CMK (cell line): Measurements from ENCODE around the gene SFSWAP.
"Not testable (repeated sequence)": the region's sequence is repeated elsewhere in the genome, so short reads cannot be mapped to it uniquely, and the experiment has no call there.

Experiments used
- DNase-seq: peaks from one replicate; pipeline ENCODE4 v3.0.0-alpha.2; 2010; ENCODE audit warnings: low read depth

The SFSWAP gene

DNA sequence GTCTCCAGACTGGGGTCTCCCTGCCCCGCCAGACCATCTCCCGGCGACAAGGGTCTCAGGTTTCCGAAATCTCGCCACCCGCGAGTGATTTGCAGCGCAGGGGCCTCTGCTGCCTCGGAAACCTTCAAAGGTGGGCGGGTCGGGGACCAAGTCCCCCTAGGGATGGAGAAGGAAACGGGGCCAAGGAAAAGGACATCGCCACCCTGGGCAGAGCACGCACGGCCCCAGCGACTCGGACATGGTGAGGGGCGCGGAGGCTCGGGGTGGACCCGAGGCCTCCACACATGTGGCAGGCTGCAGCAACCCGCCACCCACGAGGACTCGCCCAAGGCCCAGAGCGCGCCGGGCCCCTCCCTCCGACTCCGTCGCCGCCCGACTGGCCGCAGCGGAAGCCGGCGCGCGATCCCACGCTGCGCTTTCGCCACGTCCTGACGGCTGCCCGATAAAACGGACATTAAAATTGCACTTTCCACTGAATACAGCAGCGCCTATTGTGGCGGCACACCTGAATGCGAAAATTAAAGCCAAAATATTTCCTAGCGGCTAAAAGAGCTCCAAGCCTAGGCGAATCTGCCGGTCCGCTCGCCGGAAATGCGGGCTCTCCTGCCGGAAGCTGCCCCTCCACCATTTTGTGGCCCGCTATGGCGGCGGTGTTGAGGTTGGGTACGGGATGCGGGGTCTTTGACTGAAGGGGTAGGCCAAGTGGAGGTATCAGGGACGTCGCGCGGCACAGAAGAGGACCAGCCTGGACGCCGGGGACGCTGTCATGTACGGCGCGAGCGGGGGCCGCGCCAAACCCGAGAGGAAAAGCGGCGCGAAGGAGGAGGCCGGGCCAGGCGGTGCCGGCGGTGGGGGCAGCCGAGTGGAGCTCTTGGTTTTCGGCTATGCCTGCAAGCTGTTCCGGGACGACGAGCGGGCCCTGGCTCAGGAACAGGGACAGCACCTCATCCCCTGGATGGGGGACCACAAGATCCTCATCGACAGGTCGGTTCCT, at the start of gene SFSWAP:
TSS of gene SFSWAP (plus strand) at position 627 of the 994 bp plus-strand sequence. CDS start at position 767, 140 bp downstream.
- DNase-seq = peak; percentile 46

DNA sequence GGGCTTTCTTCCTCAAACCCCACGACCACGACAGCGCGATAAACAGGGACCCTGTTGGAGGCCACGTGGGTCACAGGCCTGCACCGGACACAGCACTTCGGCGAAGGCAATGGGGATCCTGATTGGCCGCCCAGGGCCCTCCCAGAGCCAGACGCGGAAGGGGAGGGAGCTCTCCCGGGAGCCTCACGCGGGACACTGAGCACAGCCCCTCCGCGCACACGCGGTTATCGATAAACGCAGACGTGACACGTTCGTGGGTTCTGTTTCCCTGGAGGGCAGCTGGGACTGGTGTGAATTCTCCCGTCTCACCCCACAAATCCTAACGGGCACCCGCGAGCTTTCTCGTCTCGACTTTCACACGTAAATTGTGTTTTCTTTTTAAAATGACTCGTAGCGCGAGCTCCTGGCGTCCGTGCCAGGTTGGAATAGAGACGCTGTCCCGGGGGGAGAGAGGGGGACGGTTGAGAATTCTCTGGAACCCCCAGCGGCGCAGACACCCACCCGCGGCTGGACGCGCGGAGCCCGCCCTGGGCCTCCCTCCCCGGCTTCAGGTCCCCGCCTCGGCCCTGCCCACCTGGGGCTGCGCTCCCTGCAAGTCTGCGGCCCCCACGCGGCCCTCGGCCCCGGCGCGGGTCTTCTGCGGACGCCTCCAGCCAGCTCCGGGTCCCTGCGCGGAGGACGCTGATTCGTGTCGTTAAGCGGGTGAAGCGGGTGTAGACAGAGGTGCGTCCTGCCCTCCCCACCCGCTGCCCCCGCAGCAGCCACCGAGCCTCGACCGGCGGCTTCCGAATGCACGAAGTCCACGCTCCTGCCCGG, 49.5 kb upstream of the SFSWAP start:
- not testable (repeated sequence) for DNase-seq

DNA sequence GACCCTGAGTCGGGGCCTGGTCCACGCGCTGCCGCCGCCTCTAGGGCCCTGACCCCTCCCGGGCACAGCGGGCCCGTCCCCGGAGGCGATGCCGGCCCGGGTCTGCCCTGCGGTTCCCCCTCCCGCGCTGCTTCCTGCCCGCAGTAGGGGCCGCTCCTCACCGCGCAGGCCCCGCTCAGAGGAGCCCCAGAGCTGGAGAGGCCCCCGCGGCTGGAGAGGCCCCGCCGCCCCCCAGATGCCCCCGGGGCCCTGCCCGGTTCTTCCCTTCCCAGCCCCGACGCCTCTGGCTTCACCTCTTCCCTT, 49.0 kb upstream of the SFSWAP start:
- DNase-seq = not testable (repeated sequence)

DNA sequence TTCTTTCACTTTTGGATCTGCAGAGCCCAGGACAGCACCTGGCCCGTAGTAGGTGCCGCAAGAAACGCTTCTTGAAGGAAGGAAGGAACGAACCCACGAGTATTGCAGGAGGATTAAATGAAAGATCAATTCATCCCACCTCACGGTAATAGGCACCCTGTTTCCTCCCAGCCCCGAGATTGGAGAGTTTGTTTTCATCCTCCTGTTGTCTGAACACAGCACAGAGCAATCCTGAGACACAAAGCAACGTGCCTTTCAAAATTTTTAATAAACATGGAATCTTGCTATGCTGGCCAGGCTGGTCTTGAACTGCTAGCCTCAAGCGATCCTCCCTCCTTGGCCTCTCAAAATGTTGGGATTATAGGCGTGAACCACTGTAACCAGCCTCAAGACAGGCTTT, 48.5 kb upstream of the SFSWAP start:
- not testable (repeated sequence) for DNase-seq

DNA sequence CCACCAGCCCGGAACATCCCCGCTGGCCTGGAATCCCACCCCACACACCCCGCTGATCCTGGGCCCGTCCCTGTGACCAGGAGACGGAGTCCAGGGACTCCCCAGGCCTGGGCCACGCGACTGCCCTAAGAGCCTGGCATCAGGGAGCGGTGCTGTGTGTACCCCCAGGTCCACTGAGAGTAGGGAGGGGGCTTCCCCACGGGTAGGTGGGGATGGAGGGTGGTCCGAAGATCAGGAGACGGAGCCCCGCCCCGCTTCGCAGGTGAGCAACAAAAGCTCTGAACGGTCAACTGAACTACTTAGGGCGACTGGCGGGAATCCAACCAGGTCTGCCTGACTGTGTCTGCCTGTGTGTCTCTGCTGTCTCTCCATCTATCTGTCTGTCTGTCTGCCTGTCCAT, 45.2 kb upstream of the SFSWAP start:
- DNase-seq = not testable (repeated sequence)

DNA sequence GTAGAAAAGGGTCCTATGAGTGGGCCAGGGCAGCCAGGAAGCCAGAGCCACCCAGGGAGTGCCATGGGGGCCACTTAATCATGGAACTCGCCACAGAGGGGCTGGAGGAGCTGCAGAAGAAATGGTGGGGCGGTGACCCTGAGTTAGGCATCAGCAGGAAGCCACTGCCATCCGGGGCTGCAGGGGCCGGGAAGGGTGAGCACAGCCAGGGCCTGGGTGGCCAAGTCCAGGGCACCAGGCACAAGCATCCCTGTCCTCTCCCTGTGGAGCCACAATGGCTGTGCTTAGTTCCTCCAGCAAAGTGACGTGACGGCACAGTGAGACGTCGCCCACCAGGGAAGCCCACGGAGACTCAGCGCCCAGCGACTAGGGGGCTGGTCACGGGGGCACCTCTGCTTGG, 44.4 kb upstream of the SFSWAP start:
- not testable (repeated sequence) for DNase-seq

DNA sequence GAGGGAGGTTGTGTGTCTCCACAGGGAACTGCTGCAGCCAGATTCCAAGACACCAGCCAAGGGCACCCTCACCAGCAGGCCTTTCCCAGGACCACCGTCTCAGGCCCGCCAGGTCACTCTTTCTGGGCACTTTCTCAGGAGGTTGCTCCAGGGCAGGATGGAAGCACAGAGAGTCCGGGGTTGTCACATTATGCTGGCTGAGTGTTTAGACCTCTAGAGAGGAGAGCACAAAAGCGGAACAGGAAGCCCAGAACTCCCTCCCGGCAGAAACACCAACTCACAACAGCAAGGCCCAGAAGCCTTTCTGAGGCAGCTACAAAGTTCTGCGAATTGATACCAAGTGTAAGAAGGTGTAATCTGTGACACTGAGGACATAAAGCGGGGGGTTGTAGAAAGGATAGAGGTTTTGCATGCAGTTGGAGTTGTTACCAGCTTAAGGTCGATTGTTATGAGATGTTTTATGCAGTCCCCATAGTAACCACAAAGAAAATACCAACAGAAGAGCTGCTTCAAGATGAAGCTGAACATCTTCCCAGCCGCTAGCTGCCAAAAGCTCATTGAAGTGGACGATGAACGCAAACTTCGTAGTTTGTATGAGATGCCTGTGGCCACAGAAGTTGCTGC, 43.8 kb upstream of the SFSWAP start:
- not testable (repeated sequence) for DNase-seq

DNA sequence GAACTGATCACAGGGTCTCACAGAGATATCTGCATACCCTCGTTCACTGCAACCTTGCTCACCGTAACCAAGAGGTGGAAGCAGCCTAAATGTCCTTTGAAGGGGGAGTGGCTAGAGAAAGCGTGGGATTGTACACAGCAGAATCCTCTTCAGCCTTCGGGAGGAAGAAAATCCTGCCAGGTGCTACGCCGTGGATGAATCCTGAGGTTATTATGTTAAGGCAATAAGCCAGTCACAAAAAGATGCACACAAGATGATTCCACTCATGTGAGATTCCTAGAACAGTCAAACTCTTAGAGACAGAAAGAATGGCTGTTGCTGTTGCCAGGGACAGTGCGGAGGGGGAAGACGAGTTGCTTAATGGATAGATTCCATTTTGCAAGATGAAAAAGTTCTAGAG, 39.6 kb upstream of the SFSWAP start:
- no peak for DNase-seq

DNA sequence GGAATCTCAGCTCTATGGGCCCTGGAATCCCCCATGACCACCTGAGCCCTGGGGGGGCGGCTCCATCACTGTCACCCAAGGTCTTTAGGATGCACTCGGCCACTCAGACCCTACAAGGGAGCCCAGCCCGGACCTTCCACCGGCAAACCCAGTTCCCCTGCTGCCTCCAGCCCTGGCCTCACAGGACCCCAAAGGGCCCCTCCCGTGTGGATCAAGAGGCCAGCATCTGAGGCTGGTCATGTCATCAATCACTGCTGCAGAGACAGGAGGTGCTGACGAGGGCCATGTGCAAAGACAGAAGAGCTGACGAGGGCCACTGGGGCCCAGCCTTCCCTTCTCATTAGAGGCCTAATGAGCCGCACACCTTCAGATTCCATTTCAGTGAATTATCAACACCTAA, 39.0 kb upstream of the SFSWAP start:
- DNase-seq = no peak

DNA sequence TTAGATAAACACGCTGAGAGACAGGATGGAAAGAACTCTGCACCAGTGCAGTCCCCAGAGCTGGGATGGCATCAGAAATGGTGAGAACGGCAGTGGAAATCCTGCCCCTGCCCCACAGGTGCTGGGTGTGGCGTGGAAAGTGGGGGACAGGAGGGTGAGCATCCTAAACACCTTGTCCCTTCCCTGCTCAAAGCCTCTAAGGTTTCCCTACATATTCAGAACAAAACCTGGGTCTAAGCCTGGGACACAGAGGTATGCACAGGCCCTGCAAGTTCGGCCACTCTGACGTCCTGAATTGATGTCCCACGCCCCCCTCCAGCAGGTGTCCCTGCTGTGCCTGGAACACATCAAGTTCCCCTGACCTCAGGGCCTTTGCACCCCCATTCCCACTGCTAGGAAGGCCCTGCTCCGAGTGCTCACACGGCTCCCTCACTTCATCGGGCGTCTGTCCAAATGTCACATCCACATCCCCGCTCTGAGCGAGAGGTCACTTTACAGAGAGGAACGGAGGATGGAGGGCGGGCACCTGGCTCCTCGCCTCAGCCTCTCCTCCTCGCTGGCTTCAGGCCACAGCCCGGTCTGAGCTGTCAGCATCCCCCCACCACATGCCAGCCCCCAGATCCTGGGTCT, 38.5 kb upstream of the SFSWAP start:
- DNase-seq = no peak

DNA sequence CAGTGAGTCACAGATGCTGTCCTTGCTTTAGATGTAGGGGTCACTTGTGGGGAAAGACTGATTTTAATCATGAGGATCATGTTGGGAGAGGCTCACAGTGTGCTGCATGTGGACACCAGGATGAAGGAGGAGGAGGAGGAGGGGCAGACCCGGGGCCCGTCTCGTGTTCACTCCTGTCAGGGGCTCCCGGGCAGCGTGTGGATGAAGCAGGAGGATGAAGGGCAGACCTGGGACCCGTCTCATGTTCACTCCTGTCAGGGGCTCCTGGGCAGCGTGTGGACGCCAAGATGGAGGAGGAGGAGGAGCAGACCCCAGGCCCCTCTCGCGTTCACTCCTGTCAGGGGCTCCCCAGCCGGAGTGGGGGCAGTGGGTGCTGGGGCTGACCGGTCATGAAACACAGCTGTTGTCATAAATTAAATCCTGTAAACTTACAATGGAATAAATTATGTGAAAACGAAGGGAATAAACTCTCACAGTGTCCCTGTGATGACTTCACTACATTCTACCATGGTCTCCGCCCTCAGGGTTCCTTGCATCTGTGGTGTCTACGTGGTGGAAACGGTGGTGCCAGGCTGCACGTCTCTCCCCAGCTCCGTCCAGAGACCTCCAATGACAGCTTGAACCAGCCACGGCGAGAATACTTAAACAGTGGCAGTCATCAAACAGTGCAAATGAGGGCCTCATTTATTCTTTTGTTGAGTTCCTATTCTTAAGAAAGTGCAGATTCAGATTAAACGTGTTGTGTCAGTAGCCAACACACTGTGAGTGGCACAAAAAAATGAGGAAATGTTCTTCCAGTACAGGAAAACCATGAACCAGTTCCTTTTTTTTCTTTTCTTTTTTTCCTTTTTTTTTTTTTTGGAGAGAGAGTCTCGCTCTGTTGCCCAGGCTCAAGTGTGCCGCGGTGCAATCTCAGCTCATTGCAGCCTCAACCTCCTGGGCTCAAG, 37.7 kb upstream of the SFSWAP start:
- no peak for DNase-seq

DNA sequence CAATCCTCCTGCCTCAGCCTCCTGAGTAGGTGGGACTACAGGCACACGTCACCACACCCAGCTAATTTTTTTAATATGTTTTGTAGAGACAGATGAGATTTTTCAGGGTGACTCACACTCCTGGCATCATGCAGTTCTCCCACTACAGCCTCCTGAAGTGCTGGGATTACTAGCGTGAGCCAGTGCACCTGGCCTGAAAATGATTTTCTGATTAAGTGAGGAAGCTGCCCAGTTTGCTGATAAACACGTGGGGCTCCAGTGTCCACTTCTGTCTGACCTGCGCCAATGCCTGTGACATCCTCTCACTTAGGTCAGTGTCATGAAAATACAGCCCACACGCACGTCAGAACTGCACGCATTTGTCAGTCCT, 37.0 kb upstream of the SFSWAP start:
- DNase-seq = no peak

DNA sequence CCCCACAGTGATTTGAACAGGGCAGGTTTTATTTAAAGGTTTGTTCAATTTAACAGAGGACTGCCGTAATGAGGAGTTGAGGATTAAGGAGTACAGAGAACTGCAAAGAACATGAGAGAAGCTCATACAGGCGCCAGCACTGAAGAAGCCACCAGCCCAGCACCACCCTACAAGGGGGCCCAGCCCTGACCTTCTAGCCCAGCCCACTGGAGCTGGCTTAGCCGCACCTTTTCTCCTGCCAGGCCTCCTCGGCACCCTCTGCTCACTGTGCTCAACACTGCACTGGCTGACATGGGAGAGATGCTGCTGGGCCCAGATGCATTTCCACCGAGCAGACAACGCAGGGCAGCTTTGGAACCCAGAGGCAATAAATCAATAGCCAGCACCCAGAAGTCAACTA, 36.5 kb upstream of the SFSWAP start:
- DNase-seq = no peak

DNA sequence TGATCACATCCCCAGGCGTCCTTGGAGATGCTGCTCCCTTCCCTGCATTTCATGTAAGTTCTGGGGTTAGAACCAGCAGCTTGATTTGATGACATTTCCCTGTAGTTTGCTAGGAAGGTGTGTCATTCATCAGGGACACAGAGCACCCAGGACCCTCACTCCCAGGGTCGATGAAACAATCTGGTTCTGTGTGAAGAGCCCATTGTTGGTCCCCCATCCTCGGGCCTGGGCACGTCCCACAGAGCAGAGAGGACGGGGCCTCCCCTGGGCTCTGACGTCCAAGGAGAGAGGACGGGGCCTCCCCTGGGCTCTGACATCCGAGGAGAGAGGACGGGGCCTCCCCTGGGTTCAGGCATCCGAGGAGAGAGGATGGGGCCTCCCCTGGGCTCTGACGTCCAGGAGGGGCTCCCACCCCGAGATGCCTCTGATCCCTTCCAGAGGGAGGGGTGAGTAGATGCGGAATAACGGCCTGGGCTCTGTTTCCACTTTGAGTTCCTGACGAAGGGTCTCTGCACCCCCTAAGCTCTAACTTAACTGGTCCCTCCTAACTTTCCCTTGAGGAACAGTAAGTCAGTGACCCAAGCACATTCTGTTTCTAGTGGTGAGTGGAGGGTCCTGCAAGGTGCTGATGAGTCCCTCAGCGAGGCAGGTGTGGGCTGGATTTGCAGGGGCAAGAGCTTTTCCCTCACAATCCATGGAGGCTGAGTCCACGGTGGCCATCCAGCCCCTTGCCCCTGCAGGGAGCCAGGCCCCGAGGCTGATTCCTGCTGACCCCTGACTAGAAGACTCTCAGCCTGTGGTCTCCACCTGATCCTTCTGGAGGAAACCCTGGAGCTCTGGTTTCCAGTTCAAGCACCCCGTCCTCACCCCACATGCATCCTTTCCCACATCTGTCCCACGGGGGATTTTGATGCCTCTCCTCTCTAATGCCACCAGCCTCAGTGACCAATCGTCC, 35.5 kb upstream of the SFSWAP start:
- no peak for DNase-seq

DNA sequence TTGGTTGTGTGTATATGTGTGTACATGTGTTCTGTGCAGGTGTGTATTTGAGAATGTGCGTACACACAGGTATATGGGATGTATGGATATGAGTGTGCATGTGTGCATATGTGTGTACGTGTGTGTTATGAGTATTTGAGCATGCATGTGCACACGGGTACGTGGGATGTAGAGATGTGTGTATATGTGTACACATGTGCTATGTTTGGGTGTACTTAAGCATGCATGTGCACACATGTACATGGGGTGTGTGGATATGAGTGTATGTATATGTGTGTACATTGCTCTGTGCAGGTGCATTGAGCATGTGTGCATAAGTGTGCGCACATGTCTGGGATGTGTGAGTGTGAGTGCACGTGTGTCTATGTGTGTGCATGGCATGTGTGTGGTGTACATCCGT, 34.3 kb upstream of the SFSWAP start:
- no peak for DNase-seq

DNA sequence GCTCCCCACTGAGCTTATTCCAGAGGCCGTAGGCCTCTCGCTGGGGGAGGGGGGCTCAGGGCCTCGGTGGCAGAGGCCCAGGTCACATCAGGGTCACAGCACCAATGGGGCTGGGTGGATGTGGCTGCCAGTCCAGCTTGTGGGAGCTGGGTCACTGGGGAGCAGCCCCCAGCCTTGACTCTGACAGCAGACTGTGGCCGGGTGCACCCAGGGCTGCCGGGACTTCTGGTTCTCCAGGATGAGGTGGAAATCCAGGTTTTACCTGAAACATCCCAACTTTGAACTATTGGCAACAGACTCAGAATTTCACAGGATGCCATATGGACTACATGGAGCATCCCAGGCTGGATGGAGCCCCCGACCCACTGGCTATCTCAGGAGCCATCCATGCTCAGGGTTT, 33.8 kb upstream of the SFSWAP start:
- DNase-seq = not testable (repeated sequence)

DNA sequence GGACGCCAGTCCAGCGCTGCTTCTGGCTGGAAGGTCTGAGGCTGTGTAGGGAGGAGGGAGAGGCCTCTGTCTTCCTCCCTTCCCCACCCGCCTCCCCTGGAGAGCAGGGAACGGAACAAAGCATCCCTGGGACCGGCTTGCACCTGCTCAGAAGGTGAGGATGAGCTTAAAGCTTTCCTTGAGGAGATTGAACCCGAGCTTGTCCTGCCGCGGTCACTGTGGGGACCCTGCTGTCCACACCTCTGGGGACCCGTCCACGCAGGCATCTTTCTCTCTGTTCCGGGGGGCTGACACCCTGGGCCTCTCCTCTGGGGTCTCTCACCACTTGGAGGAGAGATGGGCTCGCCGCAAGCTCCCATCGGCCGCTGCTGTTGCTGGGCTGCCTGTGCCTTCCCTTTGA, 33.2 kb upstream of the SFSWAP start:
- DNase-seq = no peak

DNA sequence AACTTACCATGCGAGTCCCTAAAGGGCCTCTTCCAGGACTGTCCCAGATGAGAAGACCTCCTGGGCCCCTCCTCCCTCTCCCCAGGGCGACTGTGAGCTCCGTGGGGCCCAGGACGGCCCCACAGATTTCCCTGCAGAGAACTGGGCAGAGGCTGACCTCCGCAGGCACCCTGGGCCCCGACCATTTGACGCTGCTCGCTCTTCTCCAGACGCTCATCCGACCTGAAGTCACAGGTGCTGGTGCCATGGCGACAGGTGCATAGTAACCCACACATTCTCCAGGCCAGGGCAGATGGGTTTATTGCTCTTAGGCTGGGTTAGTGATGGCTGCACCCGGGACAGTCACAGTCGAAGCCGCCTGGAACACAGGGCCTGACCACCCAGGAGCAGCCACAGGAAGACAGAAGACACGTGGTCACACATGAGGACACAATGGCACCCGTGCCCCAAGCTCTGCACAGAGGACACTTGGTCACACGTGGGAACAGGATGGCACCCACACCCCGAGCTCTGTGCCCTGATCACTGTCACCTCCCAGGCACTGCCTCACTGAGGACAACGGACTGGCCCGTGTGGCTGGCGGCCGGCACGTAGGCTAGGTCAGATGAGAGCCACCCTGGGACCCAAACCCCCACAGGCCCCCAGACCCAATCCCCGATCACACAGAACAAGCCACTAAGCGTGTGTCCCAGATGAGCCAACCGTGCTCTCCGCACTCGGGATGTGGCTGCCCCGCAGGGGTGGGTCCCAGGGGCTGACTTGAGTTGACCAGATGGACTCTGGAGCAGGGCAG, 32.3 kb upstream of the SFSWAP start:
- not testable (repeated sequence) for DNase-seq

DNA sequence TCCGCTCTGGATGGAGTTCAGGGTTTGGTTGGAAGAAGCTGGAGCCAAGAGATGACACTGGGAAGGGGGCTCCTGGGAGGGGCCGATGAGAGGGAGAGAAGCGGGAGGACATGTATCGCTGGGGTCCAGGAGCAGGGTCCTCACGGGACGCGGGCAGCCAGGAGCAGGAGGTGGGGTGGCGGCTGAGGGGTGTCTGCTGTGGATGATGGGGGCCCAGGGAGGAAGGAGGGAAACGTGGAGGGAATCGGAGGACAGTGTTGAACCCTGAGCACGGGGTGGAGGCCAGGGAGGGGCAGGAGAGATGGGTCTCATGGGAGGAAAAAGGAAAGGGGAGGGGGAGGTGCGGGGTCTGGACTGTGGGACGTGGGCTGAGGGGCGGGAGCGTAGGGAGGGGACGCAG, 31.7 kb upstream of the SFSWAP start:
- not testable (repeated sequence) for DNase-seq
